Measurements from ENCODE around the gene ERP44.

DNA sequence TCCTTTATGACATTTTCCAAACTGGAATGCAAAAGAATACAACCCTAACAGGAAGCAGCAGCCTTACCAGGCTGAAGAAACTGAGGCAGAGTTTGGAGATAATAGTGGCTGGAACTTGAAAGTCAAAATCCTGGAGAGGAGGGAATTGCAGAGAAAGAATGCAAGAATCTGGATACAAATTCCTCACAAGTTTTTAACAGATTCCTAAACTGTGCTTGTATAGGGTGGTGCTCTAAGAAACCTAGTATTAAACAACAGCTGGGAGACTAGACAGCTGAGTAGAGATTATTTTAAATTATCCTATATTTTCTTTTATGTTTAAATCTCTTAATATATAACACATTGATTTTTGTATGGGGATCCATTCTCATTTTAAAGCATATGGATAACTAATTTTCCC is 31.0 kb upstream of the ERP44 start:
- TF ChIP-seq, protein P1, sequence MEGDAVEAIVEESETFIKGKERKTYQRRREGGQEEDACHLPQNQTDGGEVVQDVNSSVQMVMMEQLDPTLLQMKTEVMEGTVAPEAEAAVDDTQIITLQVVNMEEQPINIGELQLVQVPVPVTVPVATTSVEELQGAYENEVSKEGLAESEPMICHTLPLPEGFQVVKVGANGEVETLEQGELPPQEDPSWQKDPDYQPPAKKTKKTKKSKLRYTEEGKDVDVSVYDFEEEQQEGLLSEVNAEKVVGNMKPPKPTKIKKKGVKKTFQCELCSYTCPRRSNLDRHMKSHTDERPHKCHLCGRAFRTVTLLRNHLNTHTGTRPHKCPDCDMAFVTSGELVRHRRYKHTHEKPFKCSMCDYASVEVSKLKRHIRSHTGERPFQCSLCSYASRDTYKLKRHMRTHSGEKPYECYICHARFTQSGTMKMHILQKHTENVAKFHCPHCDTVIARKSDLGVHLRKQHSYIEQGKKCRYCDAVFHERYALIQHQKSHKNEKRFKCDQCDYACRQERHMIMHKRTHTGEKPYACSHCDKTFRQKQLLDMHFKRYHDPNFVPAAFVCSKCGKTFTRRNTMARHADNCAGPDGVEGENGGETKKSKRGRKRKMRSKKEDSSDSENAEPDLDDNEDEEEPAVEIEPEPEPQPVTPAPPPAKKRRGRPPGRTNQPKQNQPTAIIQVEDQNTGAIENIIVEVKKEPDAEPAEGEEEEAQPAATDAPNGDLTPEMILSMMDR (IDR thresholded peaks at IDR 0.05), result no peak
- no peak for TF ChIP-seq POLR2A (IDR thresholded peaks at IDR 0.05)
